Heart right ventricle (tissue), 16 donors: ENCODE data around the gene BLOC1S4. TPM values are rescaled to one million over a fixed set of nuclear protein-coding genes. Genes with fewer than 3 reads are reported as not detected.
"Not testable (repeated sequence)": the region's sequence is repeated elsewhere in the genome, so short reads cannot be mapped to it uniquely, and the experiment has no call there.

Experiments used
- ATAC-seq, 8 donors: fragments of 200-7000 bp; cut with Tn5 transposase; one replicate each; pipeline ENCODE4 v1.9.1; 2020; ENCODE audit warnings: mild to moderate bottlenecking in 8 of 8, moderate library complexity in 8 of 8, moderate number of reproducible peaks in 1 of 8
- DNase-seq, 2 donors: peaks; one replicate each; pipeline ENCODE4 v3.0.0-alpha.2; 2020
- H3K27ac ChIP-seq, 10 donors: fragments of 200-600 bp; sonication (generic) in 2 of 10; one replicate each; pipeline versions ENCODE4 v1.5.0 to v1.8.0; 2020 to 2022; ENCODE audit warnings: mild to moderate bottlenecking in 3 of 10
- H3K27me3 ChIP-seq, 7 donors: fragments of 200-600 bp; one replicate each; pipeline ENCODE4 v1.8.0; 2021 to 2022; ENCODE audit warnings: mild to moderate bottlenecking in 2 of 7
- H3K36me3 ChIP-seq, 9 donors: fragments of 200-600 bp; sonication (generic) in 1 of 9; one replicate each; pipeline versions ENCODE4 v1.5.0 to v1.8.0; 2020 to 2022; ENCODE audit warnings: mild to moderate bottlenecking in 2 of 9
- H3K4me1 ChIP-seq, 9 donors: fragments of 200-600 bp; sonication (generic) in 1 of 9; one replicate each; pipeline versions ENCODE4 v1.5.0 to v1.8.0; 2020 to 2022; ENCODE audit warnings: mild to moderate bottlenecking in 4 of 9
- H3K4me3 ChIP-seq, 10 donors: fragments of 200-600 bp; sonication (generic) in 2 of 10; one replicate each; pipeline versions ENCODE4 v1.5.0 to v1.8.0; 2020 to 2022; ENCODE audit warnings: mild to moderate bottlenecking in 7 of 10, moderate library complexity in 2 of 10
- H3K9me3 ChIP-seq, 11 donors: fragments of 200-600 bp in 10 of 11; sonication (generic) in 2 of 11; one replicate each; pipeline versions ENCODE4 v1.5.0 to v1.8.0; 2013 to 2022; ENCODE audit warnings: mild to moderate bottlenecking in 2 of 11, control low read depth in 1 of 11, moderate library complexity in 1 of 11
- CTCF ChIP-seq, 9 donors: fragments of 200-600 bp; sonication (generic) in 2 of 9; IDR thresholded peaks; one replicate each; pipeline versions ENCODE4 v1.5.0 to v1.8.0; 2021 to 2022; ENCODE audit warnings: antibody characterized with exemption in 9 of 9, mild to moderate bottlenecking in 5 of 9, moderate library complexity in 1 of 9
- WGBS, 2 donors: extraction: QIAGEN DNeasy Blood & Tissue Kit; methylation state at CpG; one replicate each; pipeline ENCODE4 v1.1.7; 2013; ENCODE audit warnings: inconsistent platforms in 1 of 2; 5-methylcytosine and 5-hydroxymethylcytosine counted together
- intact Hi-C, 10 donors: fragments of 100-400 bp; cut with DNase I; formaldehyde crosslinking; loops; one replicate each; pipeline versions ENCODE4 v1.11.1 to v1.14.2; 2022
- long read RNA-seq, 3 donors: library from polyadenylated mRNA; unstranded; transcript quantifications; one replicate each; pipeline ENCODE4 v2.0.0, GENCODE V29; 2020 to 2021
- polyA plus RNA-seq, 2 donors: library from polyadenylated mRNA; stranded (reverse); fragments of 200-250 nt; gene quantifications; one replicate each; pipeline ENCODE4 v1.2.3, GENCODE V29; 2013
- total RNA-seq, 10 donors: library from RNA; stranded (reverse); fragmentation: NEBNext Ultra II Directional in 3 of 10; extraction: Animal tissue kit (Norgen Biotek cat#: 25700) in 3 of 10; gene quantifications; one replicate each; pipeline versions ENCODE4 v1.2.1 to v1.2.4, GENCODE V29; 2021 to 2023
- donor health status: Arrhythmogenic right ventricular cardiomyopathy.
- donor health status: ischemic (EF 13 %, LVEDD 7.1; RV severe dilation, severe dysfunction).
- donor health status: healthy with polysubstance abuse.
- donor health status: DM: no; HTN: yes; CAD: no.
- donor health status: DM: no; HTN: no; CAD: no.
- donor health status: ischemic (EF 25% LVEDD 6.9; RV normal size, moderate dysfunction).
- donor health status: ischemic (EF 25% LVEDD 5.7; RV mildly dilated, moderate dysfunction).
- donor health status: healthy.
- donor health status: DM: yes; HTN: yes; CAD: no.
- donor health status: Ischemic cardiomyopathy.
- donor health status: ischemic (EF 35%, LVEDD 5.7; RV mildly dilated, moderate dysfunction).
- donor health status: nonischemic (EF 11% LVEDD 7.7; RV severe dilation, severe dysfunction).
- donor health status: DM: yes; HTN: yes; CAD: no.
- donor health status: PGD.
- donor health status: ischemic (EF 29% LVEDD 5.4; RV normal size, mild dysfunction).
- donor health status: nonischemic (EF 23%, LVEDD 6.1; RV moderate dilation, normal function).

Gene BLOC1S4
- total RNA-seq, result 10 to 100 TPM in 1 of 10 donors, 1 to 10 TPM in 9; 4.4 to 10.2 (median 7.0) TPM
- polyA plus RNA-seq, result 1 to 10 TPM; 4.8 to 7.8 TPM
- long read RNA-seq, donor 1, transcript BLOC1S4-201 (1 exons, 1,617 nt), result major isoform, 20 of 20 reads
- long read RNA-seq, donor 1, partial matches to known transcripts, result 0 of 20 reads
- long read RNA-seq, donor 1, other reads (novel, unspliced or antisense), result 0 of 20 reads
- long read RNA-seq, donor 2, transcript BLOC1S4-201 (1 exons, 1,617 nt), result major isoform, 20 of 20 reads
- long read RNA-seq, donor 2, partial matches to known transcripts, result 0 of 20 reads
- long read RNA-seq, donor 2, other reads (novel, unspliced or antisense), result 0 of 20 reads
- long read RNA-seq, donor 3, partial matches to known transcripts, result 0 of 1 reads
- long read RNA-seq, donor 3, other reads (novel, unspliced or antisense), result 0 of 1 reads

- 0% methylated on average over 106 to 109 of the region's 109 CpGs for WGBS, 2 donors
- DNase-seq (peak; percentile 87 to 90), ATAC-seq (peak; percentile 91 to 96 (median 94))
- intact Hi-C loops, result loop anchor here in 7 of 10 donors (2.0 to 10.0 kb wide), 8 partner anchors 65 to 356 kb away; partner anchors contain the start of genes KIAA0232 (in 4 of the 7), TADA2B (in 2 of the 7) and MRFAP1 (in 1 of the 7)
- Histone ChIP-seq H3K36me3 (peaks cover 0 to 4% (median 0%) of the 10 kb centered on the region in 9 donors), H3K4me1 (peaks cover 0 to 40% (median 30%) of the 10 kb centered on the region in 9 donors), H3K27me3 (no peaks in the 10 kb centered on the region), H3K4me3 (peak within 1 kb of the TSS; percentile 55 to 88 (median 76)), H3K27ac (peak within 1 kb of the TSS; percentile 87 to 98 (median 94)), H3K9me3 (no peaks in the 10 kb centered on the region)
- TF ChIP-seq CTCF (IDR thresholded peaks at IDR 0.05), result peak in 4 of 9 donors; percentile 19 to 53 (median 30)
Measured at GRCh38 chr4:6716018-6716911, at the start of gene BLOC1S4. Gene BLOC1S4, plus strand, starts transcription at chr4:6716174. Its CDS starts 36 bp downstream, at chr4:6716210.

GRCh38 chr4:6668391-6668790, 47.6 kb upstream of the BLOC1S4 start:
- DNase-seq (no peak), ATAC-seq (no peak)
- intact Hi-C loops, result no loop called here
- Histone ChIP-seq H3K36me3 (peaks cover 0 to 8% (median 0%) of the 10 kb centered on the region in 9 donors), H3K4me1 (peaks cover 0 to 17% (median 13%) of the 10 kb centered on the region in 9 donors), H3K4me3 (no peak overlapping the region), H3K27ac (no peak overlapping the region), H3K9me3 (no peaks in the 10 kb centered on the region), H3K27me3 (peaks cover 0 to 22% (median 14%) of the 10 kb centered on the region in 7 donors)
- no peak for TF ChIP-seq CTCF (IDR thresholded peaks at IDR 0.05)
- WGBS, 2 donors, result 88 to 89% methylated on average over 11 of the region's 11 CpGs

- Histone ChIP-seq H3K9me3 (no peaks in the 10 kb centered on the region), H3K27ac (no peak overlapping the region), H3K27me3 (no peaks in the 10 kb centered on the region), H3K4me1 (peaks cover 14 to 31% (median 27%) of the 10 kb centered on the region in 9 donors), H3K36me3 (peaks cover 0 to 10% (median 0%) of the 10 kb centered on the region in 9 donors), H3K4me3 (no peak overlapping the region)
- ATAC-seq (no peak), DNase-seq (no peak)
- no peak for TF ChIP-seq CTCF (IDR thresholded peaks at IDR 0.05)
- intact Hi-C loops, result loop anchor here in 1 of 10 donors (5.0 kb wide), 1 partner anchor 41 kb away; no protein-coding TSS in a partner anchor
- 93 to 96% methylated on average over 1 of the region's 1 CpG for WGBS, 2 donors
Measured at GRCh38 chr4:6671648-6672047, 44.3 kb upstream of the BLOC1S4 start.

- Histone ChIP-seq H3K27me3 (no peaks in the 10 kb centered on the region), H3K27ac (no peak overlapping the region), H3K4me3 (no peak overlapping the region), H3K36me3 (peaks cover 0 to 10% (median 0%) of the 10 kb centered on the region in 9 donors), H3K4me1 (peaks cover 14 to 36% (median 32%) of the 10 kb centered on the region in 9 donors), H3K9me3 (no peaks in the 10 kb centered on the region)
- intact Hi-C loops, result loop anchor here in 1 of 10 donors (5.0 kb wide), 1 partner anchor 40 kb away; no protein-coding TSS in a partner anchor
- ATAC-seq, result no peak
- no peak for TF ChIP-seq CTCF (IDR thresholded peaks at IDR 0.05)
- 96 to 98% methylated on average over 19 of the region's 19 CpGs for WGBS, 2 donors
- no peak for DNase-seq
Measured at GRCh38 chr4:6672131-6672530, 43.8 kb upstream of the BLOC1S4 start.

DNA sequence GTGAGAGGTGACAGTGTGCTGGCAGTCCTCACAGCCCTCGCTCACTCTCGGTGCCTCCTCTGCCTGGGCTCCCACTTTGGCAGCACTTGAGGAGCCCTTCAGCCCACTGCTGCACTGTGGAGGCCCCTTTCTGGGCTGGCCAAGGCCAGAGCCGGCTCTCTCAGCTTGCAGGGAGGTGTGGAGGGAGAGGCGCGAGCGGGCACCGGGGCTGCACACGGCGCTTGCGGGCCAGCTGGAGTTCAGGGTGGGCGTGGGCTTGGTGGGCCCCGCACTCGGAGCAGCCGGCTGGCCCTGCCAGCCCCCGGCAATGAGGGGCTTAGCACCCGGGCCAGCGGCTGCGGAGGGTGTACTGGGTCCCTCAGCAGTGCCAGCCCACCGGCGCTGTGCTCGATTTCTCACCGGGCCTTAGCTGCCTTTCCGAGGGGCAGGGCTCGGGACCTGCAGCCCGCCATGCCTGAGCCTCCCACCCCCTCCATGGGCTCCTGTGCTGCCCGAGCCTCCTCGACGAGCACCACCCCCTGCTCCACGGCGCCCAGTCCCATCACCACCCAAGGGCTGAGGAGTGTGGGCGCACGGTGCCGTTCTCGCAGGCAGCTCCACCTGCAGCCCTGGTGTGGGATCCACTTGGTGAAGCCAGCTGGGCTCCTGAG, 43.3 kb upstream of the BLOC1S4 start:
- intact Hi-C loops, result loop anchor here in 2 of 10 donors (1.0 to 5.0 kb wide), 2 partner anchors 32 to 40 kb away; partner anchors contain the start of gene MRFAP1 (in 1 of the 2)

More for the DNA sequence above, 43.3 kb upstream of the BLOC1S4 start:
- H3K27me3 ChIP-seq, DNase-seq, H3K9me3 ChIP-seq, H3K36me3 ChIP-seq, ATAC-seq: not testable (repeated sequence)
- H3K27ac ChIP-seq, result peak overlapping the region in 4 of 10 donors; percentile 88 to 92 (median 89)
- peaks cover 14 to 41% (median 36%) of the 10 kb centered on the region in 9 donors for H3K4me1 ChIP-seq
- 95 to 98% methylated on average over 29 to 34 of the region's 34 CpGs for WGBS, 2 donors
- peak overlapping the region in 2 of 10 donors; percentile 68 to 74 for H3K4me3 ChIP-seq
